HT1080 (cell line): ENCODE results near the gene TRIM46. TPM values are rescaled to one million over a fixed set of nuclear protein-coding genes. Genes with fewer than 3 reads are reported as not detected.
"Not testable (repeated sequence)": the region's sequence is repeated elsewhere in the genome, so short reads cannot be mapped to it uniquely, and the experiment has no call there.

Source experiments
- DNase-seq: peaks from one replicate; pipeline ENCODE4 v3.0.0-alpha.2; 2015; ENCODE audit warnings: low read depth
- total RNA-seq: library from RNA; depleted of rRNA; stranded (reverse); fragments of >200 nt; shearing (Covaris generic); gene quantifications from 2 replicates; pipeline ENCODE4 v1.2.3, GENCODE V29; 2014

The TRIM46 gene
- total RNA-seq, 1 experiment from 2014 or later = 4.1 TPM

DNA sequence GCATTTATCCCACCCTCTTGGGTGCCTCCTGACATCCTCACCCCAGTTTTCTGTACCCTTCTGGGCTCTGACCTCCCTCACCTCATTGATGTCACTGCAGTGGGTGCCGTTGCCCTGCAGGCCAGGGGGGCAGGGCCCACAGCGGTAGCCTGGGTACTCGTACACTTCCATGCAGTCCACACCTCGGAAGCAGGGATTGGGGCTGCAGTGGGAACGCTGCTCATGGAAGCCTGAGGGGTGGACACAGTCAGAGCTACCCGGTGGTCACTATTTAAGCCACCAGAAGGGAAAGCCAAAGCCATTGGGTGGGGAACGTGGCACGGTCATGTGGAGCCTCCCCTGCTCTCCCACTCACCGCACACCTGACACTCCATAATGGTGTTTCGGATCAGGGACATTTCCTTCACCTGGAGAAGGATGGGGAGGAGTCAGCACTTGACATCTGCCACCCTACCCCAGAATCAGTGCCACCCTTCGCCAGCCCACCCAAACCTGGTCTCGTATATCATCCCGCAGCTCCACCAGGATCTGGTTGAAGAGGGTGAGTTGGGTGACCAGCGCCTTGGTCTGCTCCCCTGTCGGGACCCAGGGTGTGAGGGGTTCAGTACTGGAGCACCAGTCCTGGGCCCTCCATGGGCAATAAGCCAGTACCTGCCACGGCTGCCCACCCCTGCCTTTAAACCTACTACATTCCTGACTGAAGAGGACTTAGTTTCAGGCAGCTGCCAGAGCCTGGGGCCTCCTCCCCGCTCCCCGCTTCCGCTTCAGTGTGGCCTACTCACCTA is 29.3 kb downstream of the TRIM46 start:
- DNase-seq = no peak

DNA sequence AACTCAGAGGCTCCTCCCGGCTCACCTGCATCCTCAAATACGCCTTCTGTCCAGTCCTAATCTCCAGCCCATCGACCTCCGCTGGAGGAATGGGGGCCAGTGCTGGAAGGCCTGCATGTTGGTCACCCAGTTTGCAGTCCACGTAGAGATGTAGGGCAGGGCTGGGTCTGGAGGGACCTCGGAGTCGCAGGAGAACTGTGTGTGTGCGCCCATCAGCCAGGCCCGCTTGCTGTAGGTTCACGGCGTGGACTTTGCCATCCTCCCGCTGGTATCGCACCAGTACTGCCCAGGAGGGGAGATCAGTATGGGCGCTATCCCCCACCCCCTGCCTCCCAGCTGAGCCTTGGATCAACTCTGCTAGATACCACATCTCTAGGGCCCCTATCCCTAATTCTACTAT is 31.4 kb downstream of the TRIM46 start:
- no peak for DNase-seq

DNA sequence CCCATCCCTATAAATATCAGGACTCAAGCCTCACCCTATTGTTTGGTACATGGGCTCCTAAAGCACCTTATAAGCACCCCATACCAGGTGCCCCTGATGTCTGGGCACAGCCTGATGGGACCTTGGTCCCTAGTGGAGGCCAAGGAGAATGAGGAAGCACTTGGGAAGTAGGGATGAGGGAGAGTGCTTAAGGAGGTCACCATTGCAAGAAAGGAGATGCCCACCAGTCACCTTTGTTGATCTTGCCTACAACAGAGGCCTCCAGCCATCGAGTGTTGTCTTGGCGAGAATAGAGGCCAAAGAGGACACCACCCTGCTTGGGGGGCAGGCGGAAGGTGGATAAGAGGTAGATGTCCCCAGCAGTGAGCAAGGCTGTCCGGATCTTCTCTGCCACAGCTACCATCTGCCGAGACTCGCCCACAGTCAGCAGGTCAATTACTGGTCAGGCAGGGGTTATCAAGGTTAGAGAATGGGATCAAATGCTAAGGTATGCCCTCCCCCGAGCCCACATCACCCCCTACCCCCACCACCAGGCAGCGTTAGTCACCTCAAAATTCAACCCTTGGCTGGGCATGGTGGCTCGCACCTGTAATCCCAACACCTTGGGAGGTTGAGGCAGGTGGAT is 32.4 kb downstream of the TRIM46 start:
- no peak for DNase-seq

DNA sequence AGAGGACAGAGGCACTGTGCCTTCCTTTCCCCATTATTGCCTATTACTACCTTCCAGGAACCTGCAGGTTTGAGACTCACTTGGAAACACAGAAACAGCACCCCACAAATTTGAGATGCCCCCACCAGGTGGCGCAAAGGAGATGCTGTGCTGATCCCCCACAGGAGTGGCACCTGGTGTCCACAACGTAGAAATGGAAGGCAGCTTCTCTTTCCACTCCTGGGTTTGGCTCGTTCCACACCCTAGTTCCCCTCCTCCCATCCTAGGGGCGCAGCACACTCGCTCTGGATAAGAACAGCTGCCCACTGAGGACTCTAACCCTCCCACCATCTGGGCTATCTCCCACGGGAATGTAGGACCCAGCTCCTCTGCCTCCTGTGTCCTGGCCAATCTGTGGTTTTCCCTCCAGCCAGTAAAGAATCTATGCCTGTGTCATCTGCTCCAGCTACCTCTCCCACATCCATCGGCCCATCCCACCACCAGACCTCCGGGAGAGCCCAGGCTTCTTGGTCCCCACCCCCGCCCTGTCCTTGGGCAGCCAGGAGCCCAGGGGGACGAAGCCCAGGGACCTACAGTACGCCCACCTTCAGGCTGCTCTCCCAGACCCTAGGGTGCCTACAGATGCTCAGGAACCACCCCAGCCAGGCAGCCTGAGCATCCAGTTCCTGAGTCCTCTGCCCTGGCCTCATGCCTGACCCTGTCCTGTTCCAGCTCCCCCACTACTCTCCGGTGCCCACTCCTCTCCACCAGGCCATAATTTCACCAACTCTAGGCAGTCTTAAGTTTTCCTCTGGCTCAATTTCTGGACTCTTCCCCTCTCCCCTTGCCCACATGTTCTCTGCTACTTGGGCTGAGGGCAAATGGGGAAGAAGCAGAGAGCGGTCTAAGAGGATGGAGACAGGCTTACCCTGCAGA is 33.5 kb downstream of the TRIM46 start:
- peak; percentile 77 for DNase-seq

DNA sequence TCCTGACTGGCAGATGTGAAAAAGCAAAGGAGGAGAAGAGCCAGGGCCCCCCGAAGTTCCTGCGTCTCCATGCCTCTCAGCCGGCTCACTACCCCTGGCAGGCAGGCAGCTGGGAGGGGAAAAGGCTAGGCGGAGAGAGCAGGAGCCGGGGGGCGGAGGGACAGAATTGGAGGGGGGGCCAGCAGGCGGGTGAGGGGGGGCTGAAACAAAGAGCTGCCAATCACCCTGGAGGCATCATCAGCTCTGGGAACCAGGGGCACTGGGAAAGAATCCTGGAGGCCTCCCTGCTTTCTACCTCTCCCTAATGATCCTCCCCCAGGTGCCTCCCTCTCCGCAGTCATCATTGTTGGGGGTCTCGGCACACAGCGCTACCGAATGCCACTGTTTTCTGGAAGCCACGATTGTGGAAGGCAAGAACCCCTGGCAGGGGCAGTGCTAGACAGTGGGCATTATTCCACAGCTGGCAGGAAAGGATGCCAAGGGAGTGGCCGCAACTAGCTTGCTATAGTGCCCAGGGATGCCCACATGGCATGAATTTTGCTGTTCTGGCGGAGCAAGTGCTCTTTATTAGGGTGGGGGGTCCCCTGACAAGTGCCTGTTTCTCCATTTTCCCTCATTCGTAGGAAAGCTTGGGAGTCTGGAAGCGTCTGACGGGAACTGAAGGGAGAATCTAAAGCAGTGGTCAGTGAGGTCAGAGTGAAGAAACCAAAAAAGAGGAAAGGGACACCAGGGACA is 34.3 kb downstream of the TRIM46 start, which contains the start of gene THBS3:
Gene THBS3, minus strand, starts transcription at position 92 of the 735 bp plus-strand sequence. Its CDS starts 21 bp downstream, at position 71.
- no peak for DNase-seq

DNA sequence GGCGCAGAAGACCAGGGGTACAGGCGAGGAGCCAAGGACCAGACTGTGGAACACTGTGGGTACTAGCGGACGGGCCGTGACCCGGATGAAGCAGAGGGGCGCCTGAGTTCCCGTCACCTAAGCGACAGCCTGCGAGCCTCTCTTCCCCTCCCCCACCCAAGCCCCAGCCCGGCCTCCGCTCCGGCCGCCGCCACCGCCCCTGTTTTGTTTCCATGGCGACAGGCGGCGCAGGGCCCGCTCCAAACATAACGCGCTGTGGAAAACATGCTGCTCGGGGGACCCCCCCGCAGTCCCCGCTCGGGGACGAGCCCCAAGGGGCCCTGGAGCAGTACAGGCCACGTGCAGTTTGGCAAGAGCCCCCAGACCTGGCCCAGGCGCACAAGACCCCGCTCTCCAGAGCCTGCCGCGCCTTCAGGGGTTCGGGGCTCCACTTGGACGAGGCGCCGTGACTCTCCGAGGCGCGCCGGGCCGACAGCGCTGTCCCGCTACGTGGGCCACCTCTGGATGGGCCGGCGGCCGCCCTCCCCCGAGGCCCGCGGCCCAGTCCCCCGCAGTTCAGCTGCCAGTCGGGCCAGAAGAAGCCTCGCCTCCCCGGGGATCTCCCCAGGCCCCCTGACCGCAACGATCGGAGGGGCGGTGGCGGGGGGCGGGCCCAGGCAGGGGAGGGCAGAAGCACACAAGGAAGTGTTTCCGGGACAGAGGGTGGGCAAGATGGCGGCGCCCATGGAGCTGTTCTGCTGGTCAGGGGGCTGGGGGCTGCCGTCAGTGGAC is 35.1 kb downstream of the TRIM46 start, which contains the start of gene MTX1:
Gene MTX1, plus strand, starts transcription at position 155 of the 771 bp plus-strand sequence. Its CDS starts 110 bp downstream, at position 265.
- DNase-seq = peak; percentile 57

DNA sequence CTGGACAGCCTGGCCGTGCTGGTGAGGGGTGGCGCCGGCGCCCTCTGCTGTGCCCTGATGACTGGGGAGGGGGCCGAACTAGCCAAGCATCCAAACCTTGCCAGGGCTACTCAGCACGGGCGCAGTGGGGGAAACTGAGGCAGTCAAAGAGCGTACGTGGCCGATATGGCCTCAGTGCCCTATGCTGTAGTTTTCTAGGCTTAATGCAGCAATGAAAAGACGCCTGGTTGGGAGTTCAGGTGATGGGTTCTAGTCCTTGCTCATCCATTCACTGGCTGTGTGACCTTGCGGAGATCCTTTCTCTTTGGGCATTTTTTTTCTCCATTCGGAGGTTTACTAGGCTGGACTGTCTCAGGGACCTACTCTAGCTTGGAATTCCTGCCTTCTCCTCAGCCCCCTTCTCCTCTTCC is 35.7 kb downstream of the TRIM46 start:
- DNase-seq = no peak

DNA sequence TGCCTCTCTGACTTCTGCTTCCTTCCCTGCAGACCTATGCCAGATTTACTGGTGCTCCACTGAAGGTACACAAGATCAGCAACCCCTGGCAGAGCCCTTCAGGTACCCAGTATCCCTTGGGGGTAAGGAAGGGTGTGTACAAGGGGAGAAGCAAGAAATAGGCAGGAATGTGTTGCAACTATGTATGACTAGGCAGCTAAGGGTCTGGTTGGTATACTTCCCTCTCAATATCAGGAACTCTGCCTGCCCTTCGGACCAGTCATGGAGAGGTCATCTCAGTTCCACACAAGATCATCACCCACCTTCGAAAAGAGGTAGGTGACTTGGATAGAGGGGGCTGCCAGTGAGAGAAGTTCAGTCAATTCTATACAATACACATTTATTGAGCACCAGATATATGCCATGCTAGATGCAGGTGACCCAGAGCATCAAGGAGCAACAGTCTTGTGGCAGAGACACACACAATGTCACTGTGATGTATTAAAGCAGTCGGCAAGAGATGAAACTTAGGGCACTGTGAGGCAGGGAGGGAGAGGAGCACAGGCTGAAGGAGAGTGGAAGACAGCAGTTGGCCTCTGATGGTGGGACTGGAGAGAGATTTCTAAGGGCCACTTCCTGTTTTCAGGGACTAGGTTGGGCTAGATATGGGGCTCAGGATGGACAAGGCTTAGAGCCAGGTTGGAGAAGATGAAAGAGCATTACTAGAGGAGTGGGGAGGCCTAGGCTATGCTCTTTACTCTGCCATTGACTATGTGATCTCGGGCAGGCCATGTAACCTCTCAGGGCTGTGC is 36.9 kb downstream of the TRIM46 start:
- no peak for DNase-seq

DNA sequence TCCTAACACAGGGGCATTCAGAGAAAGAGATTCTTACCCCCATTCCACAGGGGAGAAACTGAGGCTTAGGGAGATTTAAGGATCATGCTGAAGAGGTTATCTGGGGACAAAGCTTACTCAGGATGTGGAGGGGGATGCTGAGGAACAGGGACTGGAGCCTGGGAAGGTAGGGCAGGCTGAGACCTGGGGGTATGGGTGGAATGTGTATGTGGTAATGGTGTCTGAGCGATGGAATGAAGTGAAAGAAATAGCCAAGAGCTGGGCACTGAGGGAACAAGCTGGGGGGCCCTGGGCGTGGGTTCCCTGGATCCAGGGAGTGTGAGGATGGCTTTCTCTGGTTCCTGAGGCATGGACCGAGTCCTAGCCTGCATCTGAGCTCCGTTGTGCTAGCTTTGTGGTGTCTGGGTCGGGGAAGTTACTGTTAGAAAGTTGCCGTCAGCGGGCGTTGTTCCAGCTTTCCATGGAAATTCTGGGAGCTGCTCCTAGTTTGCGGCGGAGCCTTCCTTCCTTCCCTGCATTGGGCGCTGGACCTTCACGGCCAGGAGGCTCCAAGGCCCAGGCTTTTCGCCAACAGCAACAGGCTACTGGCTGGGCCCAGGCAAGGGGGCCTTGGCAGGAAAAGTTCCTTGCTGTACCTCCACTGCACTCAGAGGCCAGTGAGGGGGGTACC is 37.9 kb downstream of the TRIM46 start:
- DNase-seq = not testable (repeated sequence)

DNA sequence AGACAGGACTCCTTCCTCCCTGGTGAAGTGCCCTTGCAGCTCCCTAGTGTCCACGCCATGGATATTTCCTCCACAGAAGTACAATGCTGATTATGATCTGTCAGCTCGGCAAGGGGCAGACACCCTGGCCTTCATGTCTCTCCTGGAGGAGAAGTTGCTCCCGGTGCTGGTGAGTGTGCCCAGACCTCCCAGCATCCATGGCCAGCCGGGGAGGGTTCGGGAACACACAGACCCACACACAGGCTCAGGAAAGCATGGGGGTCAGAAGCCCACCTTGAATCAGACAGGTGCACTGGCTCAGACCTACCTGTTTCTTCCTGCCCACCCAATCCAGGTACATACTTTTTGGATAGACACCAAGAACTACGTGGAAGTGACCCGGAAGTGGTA is 38.4 kb downstream of the TRIM46 start:
- DNase-seq = not testable (repeated sequence)

DNA sequence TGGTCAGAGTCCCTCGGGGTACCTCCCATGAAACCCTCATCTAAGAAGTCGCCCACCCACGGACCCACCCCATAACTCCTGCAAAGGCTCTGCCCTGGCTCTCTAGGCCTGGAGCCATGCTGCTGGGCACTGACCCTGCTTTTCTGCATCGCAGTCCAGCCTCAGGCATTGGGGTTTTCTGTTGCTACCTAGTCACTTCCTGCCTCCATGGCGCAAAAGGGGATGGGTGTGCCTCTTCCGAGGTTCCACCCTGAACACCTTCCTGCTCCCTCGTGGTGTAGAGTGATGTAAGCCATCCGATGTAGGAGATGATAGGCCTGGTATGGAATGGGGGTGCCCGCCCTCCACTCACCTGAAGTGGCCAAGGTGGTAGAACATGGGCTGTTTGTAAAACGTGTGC is 41.1 kb downstream of the TRIM46 start:
- DNase-seq = not testable (repeated sequence)

DNA sequence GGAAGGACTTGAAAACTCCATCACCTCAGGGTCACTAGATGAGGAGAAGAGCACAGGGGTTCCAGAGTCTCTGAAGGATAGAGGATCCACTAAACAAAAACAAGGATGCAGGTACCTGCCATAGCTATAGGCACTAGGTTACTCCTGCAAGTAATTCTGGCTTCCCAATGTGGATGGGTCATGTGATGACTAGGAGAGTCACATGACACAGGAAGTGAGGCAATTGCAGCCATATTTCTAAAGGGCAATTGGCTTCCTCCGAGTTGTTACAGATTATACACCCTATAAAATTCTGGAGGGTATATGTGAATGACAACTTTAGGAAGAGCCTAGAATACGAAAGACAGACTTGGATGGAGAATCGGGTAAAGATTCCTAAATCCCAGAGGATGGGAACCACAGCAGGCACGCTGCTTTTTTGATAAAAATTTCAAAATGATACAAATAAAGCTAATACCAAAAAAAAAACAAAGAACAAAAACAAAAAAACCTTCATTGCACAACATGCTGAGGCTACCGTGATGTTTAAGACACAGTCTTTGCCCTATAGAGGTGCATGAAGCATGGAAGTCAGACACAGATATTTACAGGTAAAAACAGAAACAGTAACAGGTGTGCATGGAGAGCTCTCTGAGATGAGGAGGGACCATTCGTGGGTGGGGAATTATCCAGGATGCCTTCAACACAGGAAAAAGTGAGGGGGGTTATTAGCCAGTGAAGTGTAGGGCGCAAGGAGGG is 45.4 kb downstream of the TRIM46 start:
- DNase-seq = peak; percentile 57

DNA sequence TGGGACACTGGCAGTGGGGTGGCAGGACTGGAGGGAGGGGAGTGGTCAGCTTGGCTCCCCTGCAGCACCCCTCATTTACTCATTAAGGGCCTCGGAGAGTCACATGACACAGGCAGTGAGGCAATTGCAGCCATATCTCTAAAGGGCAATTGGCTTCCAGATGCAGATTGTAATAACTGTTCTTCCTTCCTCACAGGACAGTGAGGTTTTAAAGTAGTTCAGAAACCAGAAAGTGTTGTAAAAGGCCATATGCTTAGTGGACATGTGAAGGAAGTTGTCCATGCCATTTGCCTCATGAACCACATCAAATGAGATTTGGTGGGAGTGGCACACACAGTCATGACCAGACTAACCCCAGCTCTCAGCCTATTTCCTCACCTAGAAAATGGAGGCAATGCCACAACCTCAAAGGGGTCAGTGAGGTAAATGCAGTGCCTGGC is 46.0 kb downstream of the TRIM46 start:
- no peak for DNase-seq

DNA sequence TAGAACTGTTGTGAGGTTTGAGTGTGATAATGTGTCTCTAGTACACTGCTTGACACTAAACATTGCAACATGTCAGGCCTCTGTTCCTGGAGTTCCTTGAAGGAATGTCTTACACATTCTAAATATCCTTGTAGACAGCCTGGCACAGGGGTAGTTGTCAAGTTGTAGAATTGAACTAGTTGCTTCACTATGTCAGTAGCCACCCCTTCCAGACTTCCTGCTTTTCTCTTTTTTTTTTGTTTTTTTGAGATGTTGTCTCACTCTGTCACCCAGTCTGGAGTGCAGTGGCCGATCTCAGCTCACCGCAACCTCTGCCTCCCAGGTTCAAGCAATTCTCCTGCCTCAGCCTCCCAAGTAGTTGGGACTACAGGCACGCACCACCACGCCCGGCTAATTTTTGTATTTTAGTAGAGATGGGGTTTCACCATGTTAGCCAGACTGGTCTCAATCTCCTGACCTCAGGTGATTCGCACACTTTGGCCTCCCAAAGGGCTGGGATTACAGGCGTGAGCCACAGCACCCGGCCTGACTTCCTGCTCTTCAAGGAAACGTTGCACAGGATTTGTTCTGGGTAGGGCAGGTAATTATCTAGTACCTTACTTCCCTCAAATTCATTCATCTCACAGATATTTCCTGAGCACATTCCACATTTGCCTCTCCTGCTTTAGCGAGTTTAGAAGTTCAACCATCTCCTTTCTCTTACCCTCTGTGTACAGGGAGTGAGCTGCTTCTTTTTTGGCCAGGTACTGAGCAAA is 46.7 kb downstream of the TRIM46 start:
- not testable (repeated sequence) for DNase-seq

DNA sequence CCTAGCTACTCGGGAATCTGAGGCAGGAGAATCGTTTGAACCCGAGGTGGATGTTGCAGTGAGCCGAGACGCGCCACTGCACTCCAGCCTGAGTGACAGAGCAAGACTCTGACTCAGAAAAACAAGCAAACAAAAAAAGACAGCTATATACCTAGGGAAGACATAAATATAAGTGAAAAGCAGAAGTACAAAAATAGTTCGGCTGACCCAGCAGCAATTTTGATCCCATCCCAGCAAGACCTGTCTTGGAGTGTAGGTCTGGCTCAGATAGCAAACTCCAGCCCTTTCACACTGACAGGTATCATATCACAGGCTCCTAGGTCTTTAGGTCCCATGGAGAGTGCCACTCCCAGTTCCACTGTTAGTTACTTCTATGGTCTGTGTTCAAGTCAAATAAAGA is 49.4 kb downstream of the TRIM46 start:
- DNase-seq = no peak

DNA sequence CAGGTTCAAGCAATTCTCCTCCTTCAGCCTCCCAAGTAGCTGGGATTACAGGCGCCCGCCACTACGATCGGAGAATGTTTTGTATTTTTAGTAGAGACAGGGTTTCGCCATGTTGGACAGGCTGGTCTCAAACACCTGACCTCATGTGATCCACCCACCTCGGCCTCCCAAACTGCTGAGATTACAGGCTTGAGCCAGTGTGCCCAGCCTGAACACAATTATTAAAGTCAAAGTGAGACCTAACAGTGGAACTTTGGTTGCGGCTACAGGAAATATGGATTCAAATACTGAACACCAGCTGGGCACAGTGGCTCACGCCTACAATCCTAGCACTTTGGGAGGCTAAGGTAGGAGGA is 51.7 kb downstream of the TRIM46 start:
- DNase-seq = not testable (repeated sequence)

DNA sequence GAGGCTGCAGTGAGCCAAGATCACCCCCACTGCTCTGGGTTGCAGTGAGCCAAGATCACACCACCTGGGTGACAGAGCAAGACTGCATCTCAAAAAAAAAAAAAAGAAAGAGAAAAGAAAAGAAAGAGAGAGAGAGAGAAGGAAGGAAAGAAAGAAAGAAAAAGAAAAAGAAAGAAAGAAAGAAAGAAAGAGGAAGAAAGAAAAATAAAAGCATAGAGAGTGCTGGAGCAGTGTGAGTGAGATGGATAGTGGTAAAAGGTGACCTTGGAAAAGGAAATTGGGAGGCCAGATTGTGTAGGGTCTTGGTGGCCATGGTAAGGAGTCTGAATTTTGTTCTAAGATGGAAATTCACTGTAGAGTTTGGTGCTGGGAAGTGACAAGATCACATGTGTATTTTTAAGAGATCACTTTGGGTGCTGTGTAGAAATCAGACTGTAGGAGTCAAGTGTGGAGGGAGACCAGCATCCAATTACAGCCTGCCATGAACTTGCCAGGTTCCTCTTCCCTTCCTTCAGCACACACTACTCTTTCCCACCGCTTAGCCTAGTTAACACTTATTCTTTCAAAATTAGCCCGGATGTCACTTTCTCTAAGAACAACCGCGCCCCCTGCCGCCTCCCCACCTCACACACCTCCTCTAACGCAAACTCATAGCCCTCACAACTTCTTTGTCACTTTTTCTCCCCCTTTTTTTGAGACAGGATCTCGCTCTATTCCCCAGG is 52.7 kb downstream of the TRIM46 start:
- DNase-seq = peak; percentile 88
